ENCODE results near the gene FSHR. TPM values are rescaled to one million over a fixed set of nuclear protein-coding genes. Genes with fewer than 3 reads are reported as not detected.

Gene FSHR
- total and polyA plus RNA-seq, 12 donors: 0.17 to 0.47 (median 0.21) TPM; not detected in 6

DNA sequence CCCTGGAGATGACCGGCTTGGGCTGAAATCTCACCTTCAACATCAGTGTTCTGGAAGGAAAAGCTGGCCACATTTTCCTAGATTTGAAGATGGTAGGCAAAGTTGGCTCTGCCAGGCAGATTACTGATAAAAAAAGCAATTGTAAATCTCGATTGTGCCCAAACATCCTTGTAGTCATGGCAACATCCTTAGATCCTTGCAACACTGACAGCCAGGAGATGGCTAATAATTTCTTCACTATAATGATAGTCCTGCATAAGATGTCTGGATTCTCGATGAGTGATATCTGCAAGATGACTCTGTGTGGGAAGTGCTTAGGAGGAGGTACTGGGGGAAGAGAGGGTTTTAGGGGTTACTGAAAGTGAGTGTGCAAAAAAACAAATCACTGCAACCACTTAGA is 149.1 kb downstream of the FSHR start:
- Histone ChIP-seq H3K4me3 (no peak overlapping the region), H3K4me1 (peaks cover 0 to 3% (median 0%) of the 10 kb centered on the region in 9 donors), H3K36me3 (no peaks in the 10 kb centered on the region), H3K27me3 (no peaks in the 10 kb centered on the region), H3K27ac (no peak overlapping the region), H3K9me3 (peaks cover 0 to 3% (median 0%) of the 10 kb centered on the region in 11 donors)
- 70 to 81% methylated on average over 3 of the region's 3 CpGs for WGBS, 2 donors
- ATAC-seq (no peak), DNase-seq (no peak)
- intact Hi-C loops (cut with DNase I): no loop called here
- TF ChIP-seq, protein P1, sequence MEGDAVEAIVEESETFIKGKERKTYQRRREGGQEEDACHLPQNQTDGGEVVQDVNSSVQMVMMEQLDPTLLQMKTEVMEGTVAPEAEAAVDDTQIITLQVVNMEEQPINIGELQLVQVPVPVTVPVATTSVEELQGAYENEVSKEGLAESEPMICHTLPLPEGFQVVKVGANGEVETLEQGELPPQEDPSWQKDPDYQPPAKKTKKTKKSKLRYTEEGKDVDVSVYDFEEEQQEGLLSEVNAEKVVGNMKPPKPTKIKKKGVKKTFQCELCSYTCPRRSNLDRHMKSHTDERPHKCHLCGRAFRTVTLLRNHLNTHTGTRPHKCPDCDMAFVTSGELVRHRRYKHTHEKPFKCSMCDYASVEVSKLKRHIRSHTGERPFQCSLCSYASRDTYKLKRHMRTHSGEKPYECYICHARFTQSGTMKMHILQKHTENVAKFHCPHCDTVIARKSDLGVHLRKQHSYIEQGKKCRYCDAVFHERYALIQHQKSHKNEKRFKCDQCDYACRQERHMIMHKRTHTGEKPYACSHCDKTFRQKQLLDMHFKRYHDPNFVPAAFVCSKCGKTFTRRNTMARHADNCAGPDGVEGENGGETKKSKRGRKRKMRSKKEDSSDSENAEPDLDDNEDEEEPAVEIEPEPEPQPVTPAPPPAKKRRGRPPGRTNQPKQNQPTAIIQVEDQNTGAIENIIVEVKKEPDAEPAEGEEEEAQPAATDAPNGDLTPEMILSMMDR (IDR thresholded peaks at IDR 0.05): no peak

DNA sequence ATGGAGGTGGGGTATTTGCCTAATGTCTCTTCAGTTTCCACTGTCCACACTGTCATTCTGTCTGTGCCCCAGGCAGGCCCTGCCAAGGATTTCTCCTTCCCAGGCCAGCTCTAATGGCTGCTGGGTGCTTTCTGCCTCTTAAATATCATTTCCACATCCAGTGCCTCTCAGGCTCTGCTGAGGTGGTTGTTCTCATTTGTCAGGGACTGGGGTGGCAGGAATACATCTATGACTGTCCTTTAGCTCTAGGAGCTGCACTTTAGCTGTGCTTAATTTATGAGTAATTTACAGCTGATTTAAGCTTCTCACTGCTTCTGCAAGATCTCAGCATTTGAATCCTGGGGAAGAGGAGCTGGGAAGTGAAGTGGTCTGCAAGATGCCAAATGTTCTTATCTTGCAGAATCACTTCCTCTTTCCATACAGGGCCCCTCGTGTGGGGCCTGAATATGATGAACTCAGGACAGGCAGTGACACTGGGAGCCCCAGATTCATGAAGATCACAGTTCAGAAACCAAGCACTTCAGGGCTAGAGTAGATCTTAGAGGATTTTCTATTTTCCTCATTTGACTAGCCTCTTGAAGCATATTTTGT is 150.2 kb downstream of the FSHR start:
- Histone ChIP-seq H3K9me3 (peaks cover 0 to 3% (median 0%) of the 10 kb centered on the region in 11 donors), H3K27ac (no peak overlapping the region), H3K4me3 (no peak overlapping the region), H3K4me1 (peaks cover 0 to 3% (median 0%) of the 10 kb centered on the region in 9 donors), H3K36me3 (no peaks in the 10 kb centered on the region), H3K27me3 (no peaks in the 10 kb centered on the region)
- intact Hi-C loops (cut with DNase I): no loop called here
- ATAC-seq: peak in 2 of 8 donors; percentile 41 to 42
- DNase-seq: no peak
- TF ChIP-seq, protein P1 (IDR thresholded peaks at IDR 0.05): no peak
- 11 to 14% methylated on average over 1 of the region's 1 CpG for WGBS, 2 donors

DNA sequence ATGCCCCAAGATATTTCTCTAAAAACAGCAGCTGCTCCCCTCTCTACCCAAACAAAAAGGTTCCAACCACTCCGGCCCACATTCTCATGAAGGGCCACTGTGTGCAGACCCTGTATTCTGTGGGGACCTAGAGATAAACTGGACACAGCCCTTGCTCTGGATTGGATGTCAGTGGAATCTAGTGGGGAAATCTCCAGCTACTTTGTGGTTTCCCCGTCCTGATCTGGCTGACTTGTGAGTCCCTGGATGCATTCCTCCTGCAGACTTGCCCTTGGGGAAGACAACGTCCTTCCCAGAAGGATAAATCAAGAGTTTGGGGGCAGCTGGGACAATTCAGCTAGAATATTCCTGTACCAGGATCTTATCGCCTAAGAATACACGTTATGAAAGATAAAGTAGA is 151.1 kb downstream of the FSHR start:
- no peak for DNase-seq
- Histone ChIP-seq H3K27me3 (no peaks in the 10 kb centered on the region), H3K4me1 (peaks cover 0 to 3% (median 0%) of the 10 kb centered on the region in 9 donors), H3K4me3 (no peak overlapping the region), H3K36me3 (no peaks in the 10 kb centered on the region), H3K9me3 (peaks cover 0 to 3% (median 0%) of the 10 kb centered on the region in 11 donors), H3K27ac (no peak overlapping the region)
- ATAC-seq: no peak
- TF ChIP-seq, protein P1 (IDR thresholded peaks at IDR 0.05): no peak
- intact Hi-C loops (cut with DNase I): no loop called here
- WGBS, 2 donors: 36 to 41% methylated on average over 5 of the region's 5 CpGs

DNA sequence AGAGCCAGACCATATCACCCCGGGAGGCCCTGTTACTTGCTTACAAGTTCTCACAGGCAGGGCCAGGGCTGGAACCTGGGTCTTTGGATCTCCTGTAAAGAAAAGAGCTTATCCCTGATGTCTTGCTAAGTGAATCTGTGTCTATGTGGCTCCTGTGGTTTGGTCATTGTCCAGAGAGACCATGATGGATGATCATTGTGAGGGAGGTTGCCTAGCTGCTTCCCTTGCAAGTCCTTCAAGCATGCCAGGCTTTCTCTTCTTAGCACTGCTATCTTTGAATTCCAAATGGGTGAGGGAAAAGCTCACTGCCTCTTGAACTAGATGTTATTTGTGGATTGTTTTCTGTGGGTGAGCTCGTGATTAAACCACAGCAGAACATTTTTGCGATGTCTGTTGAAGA is 151.6 kb downstream of the FSHR start:
- H3K27ac ChIP-seq: no peak overlapping the region
- H3K9me3 ChIP-seq: peaks cover 0 to 2% (median 0%) of the 10 kb centered on the region in 11 donors
- WGBS, 2 donors: 37 to 49% methylated on average over 3 of the region's 3 CpGs
- H3K36me3 ChIP-seq: no peaks in the 10 kb centered on the region
- ATAC-seq: no peak
- no peaks in the 10 kb centered on the region for H3K27me3 ChIP-seq
- TF ChIP-seq, protein P1 (IDR thresholded peaks at IDR 0.05): no peak
- intact Hi-C loops (cut with DNase I): no loop called here
- no peak overlapping the region for H3K4me3 ChIP-seq
- peaks cover 0 to 3% (median 0%) of the 10 kb centered on the region in 9 donors for H3K4me1 ChIP-seq
- no peak for DNase-seq

Data from heart right ventricle (tissue), 16 donors.